Lower leg skin (tissue), 4 donors: Measurements from ENCODE around the gene C2orf72. TPM values are rescaled to one million over a fixed set of nuclear protein-coding genes. Genes with fewer than 3 reads are reported as not detected.

ENCODE experiments used
- DNase-seq, 2 donors: peaks; one replicate each; pipeline ENCODE4 v3.0.0-alpha.2; 2019; ENCODE audit warnings: low spot score in 2 of 2
- H3K4me3 ChIP-seq: fragments of 200-600 bp; sonication (generic); 2 replicates; pipeline ENCODE4 v1.5.1; 2017; ENCODE audit warnings: mild to moderate bottlenecking, low read depth; ENCODE audit not compliant: poor library complexity, severe bottlenecking
- POLR2A ChIP-seq, 2 donors: fragments of 450-650 bp; IDR thresholded peaks; one replicate each; pipeline ENCODE4 v1.6.1; 2016 to 2017; ENCODE audit warnings: antibody characterized with exemption in 2 of 2, mild to moderate bottlenecking in 1 of 2, moderate library complexity in 1 of 2
- WGBS, 2 donors: methylation state at CpG; one replicate each; pipeline ENCODE4 v1.1.5; 2018; 5-methylcytosine and 5-hydroxymethylcytosine counted together
- intact Hi-C: fragments of 100-400 bp; cut with DNase I; formaldehyde crosslinking; loops from one replicate; pipeline ENCODE4 v1.15.0; 2023; ENCODE audit warnings: low total_unique reads
- total RNA-seq, 4 donors: library from RNA; depleted of rRNA; stranded (reverse); fragments of >200 nt; gene quantifications; one replicate each; pipeline ENCODE4 v1.1.0, GENCODE V29; 2016
- TF ChIP-seq, protein P1 (sequence below), 3 donors: fragments of 450-650 bp; IDR thresholded peaks; one replicate each; pipeline ENCODE4 v1.5.1; 2016; ENCODE audit warnings: antibody characterized with exemption in 3 of 3, mild to moderate bottlenecking in 3 of 3, moderate library complexity in 2 of 3

Gene C2orf72
- total RNA-seq, 4 donors from 2014 or later = 0.95 to 7.3 (median 4.0) TPM

DNA sequence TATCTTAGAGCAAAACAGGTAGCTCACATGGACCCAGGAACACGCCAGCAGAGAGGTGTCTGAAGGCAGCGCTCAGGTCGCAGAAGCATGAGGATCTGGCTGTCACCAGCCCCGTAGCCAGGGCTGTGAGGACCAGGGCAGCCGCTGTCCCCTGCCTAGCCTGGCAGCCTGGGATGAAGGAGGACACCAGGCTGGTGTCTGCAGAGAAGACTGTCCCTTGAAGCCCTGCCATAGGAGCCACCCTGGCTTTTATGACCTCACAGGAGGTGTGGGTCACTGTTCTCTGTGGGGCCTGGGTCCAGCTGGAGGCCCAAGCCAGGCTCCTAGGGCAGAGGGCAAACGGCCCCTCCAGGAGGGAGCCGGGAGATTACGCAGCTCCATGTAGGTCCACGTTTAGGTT is 41.5 kb upstream of the C2orf72 start, which contains the start of gene SPATA3:
Gene SPATA3 (plus strand): TSS at position 301 of the 400 bp plus-strand sequence. CDS start 113 bp downstream, outside the sequence.
- DNase-seq = no peak
- 79 to 91% methylated on average over 9 of the region's 9 CpGs for WGBS, 2 donors
- intact Hi-C loops = no loop called here
- TF ChIP-seq, protein P1, sequence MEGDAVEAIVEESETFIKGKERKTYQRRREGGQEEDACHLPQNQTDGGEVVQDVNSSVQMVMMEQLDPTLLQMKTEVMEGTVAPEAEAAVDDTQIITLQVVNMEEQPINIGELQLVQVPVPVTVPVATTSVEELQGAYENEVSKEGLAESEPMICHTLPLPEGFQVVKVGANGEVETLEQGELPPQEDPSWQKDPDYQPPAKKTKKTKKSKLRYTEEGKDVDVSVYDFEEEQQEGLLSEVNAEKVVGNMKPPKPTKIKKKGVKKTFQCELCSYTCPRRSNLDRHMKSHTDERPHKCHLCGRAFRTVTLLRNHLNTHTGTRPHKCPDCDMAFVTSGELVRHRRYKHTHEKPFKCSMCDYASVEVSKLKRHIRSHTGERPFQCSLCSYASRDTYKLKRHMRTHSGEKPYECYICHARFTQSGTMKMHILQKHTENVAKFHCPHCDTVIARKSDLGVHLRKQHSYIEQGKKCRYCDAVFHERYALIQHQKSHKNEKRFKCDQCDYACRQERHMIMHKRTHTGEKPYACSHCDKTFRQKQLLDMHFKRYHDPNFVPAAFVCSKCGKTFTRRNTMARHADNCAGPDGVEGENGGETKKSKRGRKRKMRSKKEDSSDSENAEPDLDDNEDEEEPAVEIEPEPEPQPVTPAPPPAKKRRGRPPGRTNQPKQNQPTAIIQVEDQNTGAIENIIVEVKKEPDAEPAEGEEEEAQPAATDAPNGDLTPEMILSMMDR (IDR thresholded peaks at IDR 0.05) = no peak
- TF ChIP-seq POLR2A (IDR thresholded peaks at IDR 0.05) = no peak
- H3K4me3 ChIP-seq = no peak within 1 kb of the TSS

DNA sequence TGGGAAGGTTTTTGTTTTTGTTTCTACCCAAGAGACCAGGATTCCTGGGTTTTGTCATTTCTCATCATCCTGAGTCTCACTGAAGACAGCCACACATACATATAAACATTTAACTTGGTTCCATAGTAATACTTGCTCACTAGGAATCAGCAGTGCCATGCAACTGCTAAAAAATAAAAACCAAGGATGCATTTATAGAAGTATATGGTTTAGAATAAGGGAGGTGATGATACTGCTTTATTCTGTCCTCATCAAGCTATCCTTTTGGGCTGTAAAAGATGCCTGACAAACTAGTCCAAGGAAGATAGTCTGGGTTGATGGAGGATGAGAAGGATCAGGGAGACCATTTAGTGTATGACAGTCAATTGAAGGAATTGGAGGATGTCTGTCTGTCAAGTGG is 40.7 kb upstream of the C2orf72 start:
- TF ChIP-seq POLR2A (IDR thresholded peaks at IDR 0.05) = no peak
- TF ChIP-seq, protein P1 (IDR thresholded peaks at IDR 0.05) = no peak
- no peak for DNase-seq
- H3K4me3 ChIP-seq = no peak overlapping the region
- intact Hi-C loops = no loop called here

DNA sequence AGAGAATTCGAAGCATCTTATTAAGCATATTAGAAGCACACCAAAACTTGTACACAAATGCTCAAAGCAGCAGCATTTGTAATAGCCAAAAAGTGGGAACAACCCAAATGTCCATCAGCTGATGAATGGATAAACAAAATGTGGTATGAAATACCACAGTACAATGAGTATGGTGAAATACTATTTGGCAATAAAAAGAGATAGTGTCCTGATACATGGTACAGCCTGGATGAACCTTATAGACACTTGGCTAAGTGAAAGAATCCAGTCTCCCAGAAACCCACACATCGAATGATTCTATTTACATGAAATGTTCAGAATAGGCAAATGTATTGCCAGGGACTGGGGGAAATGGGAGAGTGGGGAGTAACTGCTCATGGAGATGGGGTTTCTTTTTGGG is 38.4 kb upstream of the C2orf72 start:
- TF ChIP-seq POLR2A (IDR thresholded peaks at IDR 0.05) = no peak
- TF ChIP-seq, protein P1 (IDR thresholded peaks at IDR 0.05) = no peak
- intact Hi-C loops = no loop called here
- no peak overlapping the region for H3K4me3 ChIP-seq
- WGBS, 2 donors = 90 to 94% methylated on average over 2 of the region's 2 CpGs
- DNase-seq = no peak

DNA sequence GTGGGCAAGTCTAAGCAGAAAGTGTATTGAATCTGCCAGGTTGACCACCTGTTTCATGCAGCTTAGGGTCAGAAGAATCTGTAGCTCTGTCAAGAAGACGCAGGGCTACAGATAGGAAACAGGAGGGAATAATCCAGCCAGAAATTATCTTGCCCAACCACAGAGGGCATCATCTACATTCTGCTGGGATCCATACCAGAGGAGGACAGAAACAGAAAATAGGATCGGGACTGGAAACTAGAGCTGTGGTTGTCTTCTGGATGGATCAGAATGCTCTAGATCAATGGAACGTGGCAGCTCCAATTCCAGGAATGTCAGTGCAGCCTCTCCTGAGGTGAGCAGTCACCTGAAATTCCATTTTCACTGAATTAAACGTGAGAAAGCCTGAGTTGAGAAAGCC is 37.8 kb upstream of the C2orf72 start:
- no peak for TF ChIP-seq POLR2A (IDR thresholded peaks at IDR 0.05)
- TF ChIP-seq, protein P1 (IDR thresholded peaks at IDR 0.05) = no peak
- DNase-seq = no peak
- H3K4me3 ChIP-seq = no peak overlapping the region
- intact Hi-C loops = no loop called here
- 61 to 66% methylated on average over 4 of the region's 4 CpGs for WGBS, 2 donors

DNA sequence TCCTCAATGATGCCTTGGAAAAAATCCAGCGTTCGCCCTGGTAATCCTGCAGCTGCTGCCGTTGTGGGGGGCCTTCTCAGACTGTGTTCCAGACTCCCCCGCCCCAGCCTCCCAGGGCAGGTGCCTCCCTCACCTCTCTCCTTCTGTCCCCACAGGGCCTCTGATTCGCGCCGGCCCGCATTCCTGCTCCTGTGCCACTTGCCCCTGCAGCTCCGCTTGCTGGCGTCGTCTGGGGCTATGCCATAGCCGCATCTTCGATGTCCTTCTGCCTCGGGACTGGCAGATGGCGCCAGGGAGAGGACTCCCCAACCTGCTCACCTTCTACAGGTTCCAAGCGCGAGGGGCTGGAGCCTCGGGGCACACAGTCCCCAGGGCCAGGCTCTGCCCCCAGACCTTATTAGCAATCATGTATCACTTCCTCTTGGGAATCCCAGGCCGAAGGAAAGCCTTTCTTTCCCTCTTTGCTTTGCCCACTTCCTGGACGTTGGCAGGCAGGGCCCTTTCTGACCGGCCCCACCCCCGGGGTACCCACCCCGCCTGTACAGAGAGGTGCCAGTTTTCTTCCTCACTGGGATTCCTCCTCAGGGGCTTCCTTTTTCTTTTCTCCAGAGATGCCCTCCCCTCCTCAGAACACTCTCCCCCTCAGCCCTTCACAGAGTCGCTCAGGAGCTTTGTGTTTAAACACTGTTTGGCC is 37.0 kb upstream of the C2orf72 start:
- intact Hi-C loops = no loop called here
- 30 to 36% methylated on average over 23 to 24 of the region's 24 CpGs for WGBS, 2 donors
- TF ChIP-seq, protein P1 (IDR thresholded peaks at IDR 0.05) = no peak
- TF ChIP-seq POLR2A (IDR thresholded peaks at IDR 0.05) = no peak
- DNase-seq = no peak
- H3K4me3 ChIP-seq = no peak overlapping the region

DNA sequence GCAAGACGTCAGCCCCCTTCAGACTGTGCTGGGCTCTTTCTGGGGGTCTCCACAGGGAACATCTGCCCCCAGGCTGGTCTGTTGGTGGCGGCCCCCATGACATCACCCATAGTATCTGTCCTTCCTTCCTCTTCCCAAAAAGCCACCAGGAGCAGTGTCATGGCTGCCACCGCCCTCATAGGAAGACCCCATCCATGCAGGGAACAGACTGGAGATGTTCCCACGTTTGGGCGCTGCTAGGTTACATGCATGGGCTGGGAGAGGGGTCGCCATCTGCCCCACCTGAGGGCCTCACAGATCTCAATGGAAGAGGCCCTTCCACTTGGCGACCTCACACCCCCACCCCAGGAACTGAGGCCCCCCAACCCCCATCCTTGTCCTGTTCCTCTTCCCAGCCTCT is 36.3 kb upstream of the C2orf72 start:
- no peak for DNase-seq

More for the DNA sequence above, 36.3 kb upstream of the C2orf72 start:
- no peak overlapping the region for H3K4me3 ChIP-seq
- TF ChIP-seq, protein P1 (IDR thresholded peaks at IDR 0.05) = no peak
- TF ChIP-seq POLR2A (IDR thresholded peaks at IDR 0.05) = no peak
- intact Hi-C loops = no loop called here
- 75 to 88% methylated on average over 7 of the region's 7 CpGs for WGBS, 2 donors
